HepG2 (cell line): ENCODE data around the gene EFNA3. TPM values are rescaled to one million over a fixed set of nuclear protein-coding genes. Genes with fewer than 3 reads are reported as not detected.

Source experiments
- ADNP ChIP-seq: sonication (generic); formaldehyde crosslinking; IDR thresholded peaks from 2 replicates; pipeline ENCODE4 v1.4.0; 2020; ENCODE audit warnings: missing genetic modification reagents
- AKAP8 ChIP-seq: sonication (generic); formaldehyde crosslinking; IDR thresholded peaks from 2 replicates; pipeline ENCODE4 v1.5.1; 2020; ENCODE audit warnings: mild to moderate bottlenecking, missing genetic modification reagents
- HMGXB4 ChIP-seq, 2 experiments: sonication (generic) in 1 of 2; formaldehyde crosslinking in 1 of 2; IDR thresholded peaks; 2 replicates each; pipeline versions ENCODE4 v1.4.0 to v1.6.1; 2018 to 2020; ENCODE audit warnings: missing genetic modification reagents in 2 of 2, borderline replicate concordance in 1 of 2, low read depth in 1 of 2, mild to moderate bottlenecking in 1 of 2, missing biosample characterization in 1 of 2
- HNF1B ChIP-seq: sonication (generic); formaldehyde crosslinking; IDR thresholded peaks from 2 replicates; pipeline ENCODE4 v1.5.1; 2020; ENCODE audit warnings: mild to moderate bottlenecking, moderate library complexity, missing genetic modification reagents
- KLF16 ChIP-seq, 2 experiments: sonication (generic) in 1 of 2; formaldehyde crosslinking in 1 of 2; IDR thresholded peaks; 2 replicates each; pipeline versions ENCODE4 v1.6.1 to v1.8.0; 2016 to 2023; ENCODE audit warnings: missing genetic modification reagents in 2 of 2, missing compliant biosample characterization in 1 of 2
- MTA1 ChIP-seq: sonication (generic); formaldehyde crosslinking; IDR thresholded peaks from 2 replicates; pipeline ENCODE4 v1.4.0; 2020; ENCODE audit warnings: missing genetic modification reagents, mild to moderate bottlenecking, borderline replicate concordance
- MXI1 ChIP-seq: IDR thresholded peaks from 3 replicates; pipeline ENCODE4 v1.6.1; 2012; ENCODE audit warnings: low read depth, low read length, inconsistent platforms, borderline replicate concordance
- RFX1 ChIP-seq: fragments of 450-650 bp; IDR thresholded peaks from 2 replicates; pipeline ENCODE4 v1.6.1; 2017
- RNF2 ChIP-seq: fragments of 450-650 bp; conservative IDR thresholded peaks from 2 replicates; pipeline ENCODE4 v1.6.1; 2016; ENCODE audit warnings: low read depth
- RORA ChIP-seq: sonication (generic); formaldehyde crosslinking; IDR thresholded peaks from 2 replicates; pipeline ENCODE4 v1.5.0; 2020; ENCODE audit warnings: mild to moderate bottlenecking, missing genetic modification reagents, moderate library complexity
- RXRB ChIP-seq: IDR thresholded peaks from 2 replicates; pipeline ENCODE4 v1.6.1; 2016; ENCODE audit warnings: borderline replicate concordance, missing genetic modification reagents, missing compliant biosample characterization
- ZBTB33 ChIP-seq: sonication (generic); formaldehyde crosslinking; IDR thresholded peaks from 2 replicates; pipeline ENCODE4 v1.4.0; 2020; ENCODE audit warnings: missing genetic modification reagents
- ZFP91 ChIP-seq: sonication (generic); formaldehyde crosslinking; IDR thresholded peaks from 2 replicates; pipeline ENCODE4 v1.9.0; 2022; ENCODE audit warnings: missing genetic modification reagents, mild to moderate bottlenecking, borderline replicate concordance
- ZIK1 ChIP-seq: sonication (generic); formaldehyde crosslinking; IDR thresholded peaks from 2 replicates; pipeline ENCODE4 v1.5.0; 2020; ENCODE audit warnings: mild to moderate bottlenecking, low read depth, missing genetic modification reagents, borderline replicate concordance
- ZNF275 ChIP-seq: sonication (generic); formaldehyde crosslinking; IDR thresholded peaks from 2 replicates; pipeline ENCODE4 v1.8.0; 2022; ENCODE audit warnings: missing genetic modification reagents, mild to moderate bottlenecking, inconsistent platforms, borderline replicate concordance
- ZNF607 ChIP-seq: sonication (generic); formaldehyde crosslinking; IDR thresholded peaks from 2 replicates; pipeline ENCODE4 v1.5.1; 2020; ENCODE audit warnings: missing genetic modification reagents, mild to moderate bottlenecking, borderline replicate concordance
- ZNF691 ChIP-seq: sonication (generic); formaldehyde crosslinking; IDR thresholded peaks from 2 replicates; pipeline ENCODE4 v1.4.0; 2020; ENCODE audit warnings: missing genetic modification reagents, low read depth, mild to moderate bottlenecking, borderline replicate concordance
- polyA plus RNA-seq, 8 experiments: library from polyadenylated mRNA; depleted of rRNA in 3 of 8; stranded (reverse) in 7 of 8; unstranded in 1 of 8; fragments of >200 nt; fragmentation: Illumina TruSeq in 4 of 8; extraction: Trizol in 4 of 8; gene quantifications; 2 replicates each; pipeline versions ENCODE4 v1.2.1 to v1.2.3, GENCODE V29; 2011 to 2016; ENCODE audit warnings: low read depth in 4 of 8, missing spikeins in 1 of 8, mixed read lengths in 1 of 8; ENCODE audit not compliant: insufficient read depth in 1 of 8
- total RNA-seq, 5 experiments: library from RNA; depleted of rRNA; stranded (reverse); fragments of >200 nt; fragmentation: Illumina TruSeq; extraction: Trizol; gene quantifications; 2 replicates each; pipeline ENCODE4 v1.2.3, GENCODE V29; 2016; ENCODE audit warnings: low read depth in 1 of 5

EFNA3 gene
- total and polyA plus RNA-seq, 2 of the 13 experiments (the other 11 are each of a cell fraction or from before 2014, with no cell fraction given): 1.0 to 5.7 TPM

- TF ChIP-seq AKAP8 (peak; percentile 88), MTA1 (CRISPR knock-in tag) (no peak), RORA (no peak), ZFP91 (peak; percentile 55; the same call in 1 of the 2 replicates), ZNF691 (CRISPR knock-in tag) (no peak; the same call in 1 of the 2 replicates), ZBTB33 (CRISPR knock-in tag) (no peak), KLF16 (CRISPR knock-in tag; IDR thresholded peaks at IDR 0.05) (0 out of 4 replicates have a peak, but pooled peaks of 1 of the 2 experiments have one; percentile 19), MXI1 (peak; percentile 70; the same call in 1 of the 3 replicates), ZNF275 (CRISPR knock-in tag) (no peak), ZIK1 (CRISPR knock-in tag) (0 out of 2 replicates have a peak, but pooled peaks have one; percentile 24), RNF2 (0 out of 2 replicates have a peak, but pooled peaks have one; percentile 36), ZNF607 (CRISPR knock-in tag) (no peak), ADNP (CRISPR knock-in tag) (no peak), RFX1 (peak; percentile 66), HMGXB4 (CRISPR knock-in tag; IDR thresholded peaks at IDR 0.05; ENCODE audit: borderline replicate concordance in 1 of 2, low read depth in 1 of 2) (peak; percentile 62 to 69; a peak in 2 of 4 replicates), HNF1B (CRISPR knock-in tag) (peak; percentile 34; the same call in 1 of the 2 replicates), RXRB (CRISPR knock-in tag) (no peak)
These were observed 7.7 kb upstream of the EFNA3 start (continued) for GRCh38 chr1:155070721-155071569.
